ENCODE measurements around the gene KRT71.
A peak's percentile ranks its signal among the peaks of the same experiment; 100 is the strongest.

KRT71 gene

DNA sequence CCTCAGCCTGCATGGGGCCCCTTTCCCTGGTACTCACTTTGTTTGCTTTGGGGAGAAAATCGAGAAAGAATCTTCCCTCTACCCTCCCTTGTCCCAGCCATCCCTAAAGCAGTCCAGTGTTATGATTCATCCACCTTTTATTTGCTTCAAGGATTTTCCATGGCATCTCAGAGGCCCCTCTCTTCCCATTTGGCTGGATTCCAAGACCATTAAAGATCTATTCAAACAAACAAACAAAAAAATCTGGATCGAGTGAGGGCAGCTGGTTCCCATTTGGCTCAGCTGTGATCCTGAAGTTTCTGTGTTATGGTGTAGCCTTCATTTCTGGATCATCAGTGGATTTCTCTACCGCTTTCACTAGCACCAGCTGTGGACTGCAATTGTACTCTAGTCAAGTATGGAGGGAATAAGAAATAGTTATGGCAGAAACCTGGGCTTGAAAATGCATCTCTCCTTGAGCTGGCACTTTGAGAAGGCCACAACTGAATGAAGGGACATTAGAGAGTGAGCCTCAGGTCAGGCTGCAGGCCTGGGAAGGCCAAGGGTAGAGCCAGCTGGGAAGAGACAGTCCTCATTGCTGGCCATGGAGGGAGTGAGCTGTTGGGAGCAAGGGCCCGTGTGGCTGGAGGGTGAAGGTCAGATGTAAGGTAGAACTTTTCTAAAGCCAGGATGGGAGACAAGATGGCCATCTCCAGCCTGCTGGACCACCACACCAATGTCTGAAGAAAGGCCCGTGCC, 13.7 kb downstream of the KRT71 start:
- H3K4me3 ChIP-seq (replicated peaks; ENCODE audit: low read depth, low read length) = no peak overlapping the region
- DNase-seq (ENCODE audit: extremely low read depth, low read depth) = peak; percentile 88
- TF ChIP-seq, protein P1, sequence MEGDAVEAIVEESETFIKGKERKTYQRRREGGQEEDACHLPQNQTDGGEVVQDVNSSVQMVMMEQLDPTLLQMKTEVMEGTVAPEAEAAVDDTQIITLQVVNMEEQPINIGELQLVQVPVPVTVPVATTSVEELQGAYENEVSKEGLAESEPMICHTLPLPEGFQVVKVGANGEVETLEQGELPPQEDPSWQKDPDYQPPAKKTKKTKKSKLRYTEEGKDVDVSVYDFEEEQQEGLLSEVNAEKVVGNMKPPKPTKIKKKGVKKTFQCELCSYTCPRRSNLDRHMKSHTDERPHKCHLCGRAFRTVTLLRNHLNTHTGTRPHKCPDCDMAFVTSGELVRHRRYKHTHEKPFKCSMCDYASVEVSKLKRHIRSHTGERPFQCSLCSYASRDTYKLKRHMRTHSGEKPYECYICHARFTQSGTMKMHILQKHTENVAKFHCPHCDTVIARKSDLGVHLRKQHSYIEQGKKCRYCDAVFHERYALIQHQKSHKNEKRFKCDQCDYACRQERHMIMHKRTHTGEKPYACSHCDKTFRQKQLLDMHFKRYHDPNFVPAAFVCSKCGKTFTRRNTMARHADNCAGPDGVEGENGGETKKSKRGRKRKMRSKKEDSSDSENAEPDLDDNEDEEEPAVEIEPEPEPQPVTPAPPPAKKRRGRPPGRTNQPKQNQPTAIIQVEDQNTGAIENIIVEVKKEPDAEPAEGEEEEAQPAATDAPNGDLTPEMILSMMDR (IDR thresholded peaks at IDR 0.05; ENCODE audit: low read depth, low read length, missing control alignments) = no peak

DNA sequence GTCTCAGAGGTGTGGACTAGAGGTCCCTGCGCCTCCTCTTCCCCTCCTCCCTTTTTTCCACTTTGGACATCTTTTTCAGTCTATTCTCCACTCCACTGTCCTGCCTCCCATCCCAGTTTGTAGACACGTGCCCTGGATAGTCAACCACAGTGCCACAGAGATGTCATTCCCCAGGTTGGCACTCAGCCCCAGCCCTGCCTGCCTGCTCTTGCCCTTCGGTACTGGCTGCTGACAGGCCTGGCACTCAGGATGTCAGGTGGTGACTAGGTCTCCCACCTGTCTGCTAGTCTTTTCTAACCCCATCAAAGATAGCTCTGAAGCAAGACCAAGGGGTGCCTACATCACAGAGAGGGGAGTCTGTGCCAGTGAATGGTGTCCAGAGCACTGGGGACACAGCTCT, 15.8 kb downstream of the KRT71 start:
- DNase-seq (ENCODE audit: extremely low read depth, low read depth) = no peak
- H3K4me3 ChIP-seq (replicated peaks; ENCODE audit: low read depth, low read length) = no peak overlapping the region
- TF ChIP-seq, protein P1 (IDR thresholded peaks at IDR 0.05; ENCODE audit: low read depth, low read length, missing control alignments) = no peak

DNA sequence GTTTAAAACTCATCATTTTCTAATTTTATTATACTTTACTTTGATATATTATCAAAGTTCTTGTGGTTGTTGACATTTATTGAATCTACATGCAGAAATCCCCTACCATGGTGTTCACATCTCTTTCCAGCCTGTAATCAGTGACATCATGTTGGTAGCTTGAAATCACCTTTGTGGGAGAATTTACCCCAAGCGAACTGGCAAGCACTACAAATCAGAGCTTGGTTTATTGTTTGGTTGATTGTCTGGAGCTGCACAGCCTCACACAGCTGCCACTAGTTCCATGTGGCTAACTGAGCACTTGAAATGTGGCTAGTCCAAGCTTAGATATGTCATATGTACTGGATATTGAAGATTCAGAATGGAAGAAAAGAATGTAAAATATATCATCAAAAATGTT, 17.4 kb downstream of the KRT71 start:
- no peak for DNase-seq (ENCODE audit: extremely low read depth, low read depth)
- H3K4me3 ChIP-seq (replicated peaks; ENCODE audit: low read depth, low read length) = no peak overlapping the region
- TF ChIP-seq, protein P1 (IDR thresholded peaks at IDR 0.05; ENCODE audit: low read depth, low read length, missing control alignments) = no peak

DNA sequence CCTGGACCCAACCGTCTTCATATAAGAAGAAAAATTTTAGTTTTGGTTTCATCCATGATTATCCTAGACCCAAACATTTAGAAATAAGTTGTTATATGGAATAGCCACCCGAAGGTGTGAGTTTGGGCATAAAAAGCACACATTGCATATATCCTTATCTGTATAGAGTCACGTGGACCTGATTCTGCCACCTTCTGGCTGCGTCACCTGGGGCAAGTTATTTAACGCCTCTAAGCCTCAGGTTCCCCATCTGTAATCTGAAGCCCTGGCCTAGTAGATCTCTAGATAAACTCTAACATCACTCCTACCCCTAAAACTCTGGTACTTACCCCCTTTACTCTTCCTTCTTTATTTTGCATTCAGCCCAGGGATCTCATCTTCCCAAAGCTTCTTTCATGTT, 18.5 kb downstream of the KRT71 start:
- DNase-seq (ENCODE audit: extremely low read depth, low read depth) = no peak
- H3K4me3 ChIP-seq (replicated peaks; ENCODE audit: low read depth, low read length) = no peak overlapping the region
- TF ChIP-seq, protein P1 (IDR thresholded peaks at IDR 0.05; ENCODE audit: low read depth, low read length, missing control alignments) = no peak

DNA sequence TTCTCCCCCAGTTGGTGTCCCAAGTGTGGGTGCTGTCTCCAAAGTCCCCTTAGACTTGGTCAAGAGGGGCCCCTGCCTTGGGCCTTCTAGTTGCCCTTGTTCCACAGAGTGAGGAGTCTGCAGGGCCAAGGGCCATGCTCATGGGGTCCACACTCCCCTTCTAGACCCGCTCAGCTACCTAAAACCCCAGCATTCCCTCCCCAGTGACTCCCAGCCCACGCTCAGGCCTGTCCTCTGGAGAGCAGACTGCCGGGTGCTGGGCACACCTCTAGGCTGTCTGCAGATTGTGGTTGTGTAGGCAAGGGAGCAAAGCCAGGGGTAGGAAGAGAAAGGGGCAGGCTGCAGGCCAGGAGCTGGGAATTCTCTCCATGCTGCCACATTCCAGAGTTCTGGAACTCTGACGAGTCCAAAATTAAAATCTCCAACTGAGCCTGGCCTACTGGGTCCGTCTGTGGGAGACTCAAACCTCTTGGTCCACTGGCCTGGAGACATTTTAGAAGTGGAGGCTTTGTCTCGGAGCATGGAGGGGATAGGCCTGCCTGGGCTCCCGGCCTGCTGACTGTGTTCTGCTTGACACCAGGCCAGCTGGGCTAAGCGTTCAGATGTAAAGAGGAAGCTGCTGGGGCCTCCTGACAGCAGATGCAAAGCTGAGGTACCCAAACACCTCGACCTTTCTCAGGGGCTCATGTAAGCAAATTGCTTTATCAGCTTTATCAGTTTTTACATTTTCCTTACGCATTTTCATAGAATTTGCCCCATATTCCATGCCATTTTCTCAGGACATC, 19.1 kb downstream of the KRT71 start:
- TF ChIP-seq, protein P1 (IDR thresholded peaks at IDR 0.05; ENCODE audit: low read depth, low read length, missing control alignments) = no peak

DNA sequence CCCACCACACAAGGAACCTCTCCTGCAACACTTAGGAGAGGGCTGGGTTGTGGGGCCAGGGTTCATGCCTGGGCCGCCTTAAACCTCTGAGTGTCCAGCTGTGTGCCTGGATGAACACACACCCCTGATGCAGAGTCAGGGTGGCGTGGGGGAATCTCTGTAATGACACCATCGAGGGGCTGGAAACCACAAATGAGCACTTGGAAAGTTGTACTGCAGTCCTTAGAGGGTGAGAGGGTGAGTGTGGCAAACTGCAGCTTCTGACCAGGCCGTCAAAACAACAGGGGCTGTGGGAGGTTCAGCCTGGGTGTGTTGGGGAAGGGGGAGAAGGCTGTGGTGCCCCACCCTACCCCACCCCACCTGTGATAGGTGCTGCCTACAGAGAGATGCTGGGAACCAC, 20.3 kb downstream of the KRT71 start:
- no peak for DNase-seq (ENCODE audit: extremely low read depth, low read depth)

More for the DNA sequence above, 19.1 kb downstream of the KRT71 start:
- H3K4me3 ChIP-seq (replicated peaks; ENCODE audit: low read depth, low read length) = no peak overlapping the region
- no peak for DNase-seq (ENCODE audit: extremely low read depth, low read depth)

More for the DNA sequence above, 20.3 kb downstream of the KRT71 start:
- H3K4me3 ChIP-seq (replicated peaks; ENCODE audit: low read depth, low read length) = no peak overlapping the region
- TF ChIP-seq, protein P1 (IDR thresholded peaks at IDR 0.05; ENCODE audit: low read depth, low read length, missing control alignments) = no peak

Data from HFF-Myc (cell line).